Panc1 (cell line): Measurements from ENCODE around the gene STUB1.

Experiments
- CTCF ChIP-seq: fragments of 450-650 bp; IDR thresholded peaks from 2 replicates; pipeline ENCODE4 v1.5.1; 2017; ENCODE audit warnings: mild to moderate bottlenecking
- POLR2AphosphoS5 ChIP-seq: IDR thresholded peaks from 2 replicates; pipeline ENCODE4 v1.6.1; 2012; ENCODE audit warnings: mild to moderate bottlenecking, low read depth, low read length, moderate library complexity
- REST ChIP-seq, 2 experiments: IDR thresholded peaks; 2 replicates each; pipeline ENCODE4 v1.6.1; 2011 to 2012; ENCODE audit warnings: low read depth in 2 of 2, control low read depth in 1 of 2, low read length in 1 of 2, mild to moderate bottlenecking in 1 of 2, moderate library complexity in 1 of 2; ENCODE audit not compliant: insufficient read depth in 1 of 2
- SIN3A ChIP-seq: IDR thresholded peaks from 2 replicates; pipeline ENCODE4 v1.6.1; 2012; ENCODE audit warnings: low read depth, mild to moderate bottlenecking, low read length, moderate library complexity, borderline replicate concordance; ENCODE audit not compliant: insufficient read depth
- TCF7L2 ChIP-seq: IDR thresholded peaks from 2 replicates; pipeline ENCODE4 v1.6.1; 2011; ENCODE audit warnings: mild to moderate bottlenecking, low read depth, low read length, inconsistent platforms

- TF ChIP-seq CTCF: no peak
- no peak for TF ChIP-seq SIN3A
- no peak for TF ChIP-seq POLR2AphosphoS5
- peak; percentile 84 to 91 for TF ChIP-seq REST (IDR thresholded peaks at IDR 0.05; ENCODE audit: insufficient read depth in 1 of 2, low read depth in 2 of 2, low read length in 1 of 2)
- TF ChIP-seq TCF7L2: no peak
These were observed 24.6 kb downstream of the STUB1 start for GRCh38 chr16:704552-705380.
